ENCODE results near the gene ZSCAN5C. TPM values are rescaled to one million over a fixed set of nuclear protein-coding genes. Genes with fewer than 3 reads are reported as not detected.
"Not testable (repeated sequence)": the region's sequence is repeated elsewhere in the genome, so short reads cannot be mapped to it uniquely, and the experiment has no call there.

ZSCAN5C gene
- total and polyA plus RNA-seq, 4 donors: not detected

DNA sequence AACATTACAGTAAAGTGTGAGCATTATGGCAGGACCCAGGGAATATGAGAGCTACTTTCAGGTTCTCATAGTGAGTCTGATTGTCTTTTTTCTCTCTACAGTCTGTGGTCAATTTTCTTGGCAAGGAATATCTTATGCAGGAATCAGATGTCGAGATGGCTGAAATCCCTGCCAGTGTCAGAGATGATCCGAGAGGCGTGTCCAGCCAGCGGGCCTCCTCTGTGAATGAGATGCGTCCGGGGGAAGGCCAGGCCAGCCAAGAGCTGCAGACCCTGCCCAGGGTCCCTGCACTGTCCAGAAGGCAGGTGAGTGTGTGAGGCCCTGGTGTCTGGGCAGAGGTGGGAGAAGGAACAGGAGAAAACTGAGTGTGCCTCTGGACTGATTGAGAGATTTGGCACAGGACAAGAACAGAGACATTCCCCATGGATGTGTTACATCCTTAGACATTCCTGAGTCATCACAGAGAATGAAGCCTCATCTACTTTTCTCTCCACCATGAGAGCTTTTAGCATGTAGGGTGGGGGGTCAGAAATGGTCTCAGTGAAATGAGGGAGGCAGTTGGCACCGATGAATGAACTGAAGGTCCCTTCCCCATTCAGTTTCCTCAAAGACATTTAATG lies 43.2 kb downstream of the ZSCAN5C start:
- no peaks in the 10 kb centered on the region for H3K4me1 ChIP-seq (ENCODE audit: control insufficient read depth in 1 of 2, insufficient read depth in 2 of 2, low read length in 2 of 2)
- H3K9me3 ChIP-seq (ENCODE audit: control insufficient read depth, low read length): no peaks in the 10 kb centered on the region
- DNase-seq: no peak
- intact Hi-C loops (cut with DNase I): no loop called here
- ATAC-seq (ENCODE audit: low FRiP score): no peak
- WGBS, 2 donors: 88 to 91% methylated on average over 7 of the region's 7 CpGs
- no peak overlapping the region for H3K4me3 ChIP-seq (ENCODE audit: low read length in 2 of 2)
- no peak overlapping the region for H3K27ac ChIP-seq (ENCODE audit: low read depth in 1 of 2, low read length in 2 of 2)
- no peaks in the 10 kb centered on the region for H3K36me3 ChIP-seq (ENCODE audit: control insufficient read depth in 1 of 2, insufficient read depth in 2 of 2, low read length in 1 of 2)
- H3K27me3 ChIP-seq (ENCODE audit: control insufficient read depth in 1 of 2, insufficient read depth in 2 of 2, low read length in 1 of 2): no peaks in the 10 kb centered on the region

- WGBS, 2 donors: 54 to 72% methylated on average over 3 to 4 of the region's 4 CpGs
- H3K27ac ChIP-seq (ENCODE audit: low read depth in 1 of 2, low read length in 2 of 2); H3K4me3 ChIP-seq (ENCODE audit: low read length in 2 of 2); H3K4me1 ChIP-seq (ENCODE audit: control insufficient read depth in 1 of 2, insufficient read depth in 2 of 2, low read length in 2 of 2); intact Hi-C loops (cut with DNase I); H3K36me3 ChIP-seq (ENCODE audit: control insufficient read depth in 1 of 2, insufficient read depth in 2 of 2, low read length in 1 of 2); ATAC-seq (ENCODE audit: low FRiP score); DNase-seq; H3K9me3 ChIP-seq (ENCODE audit: control insufficient read depth, low read length); H3K27me3 ChIP-seq (ENCODE audit: control insufficient read depth in 1 of 2, insufficient read depth in 2 of 2, low read length in 1 of 2): not testable (repeated sequence)
Observed at GRCh38 chr19:56245764-56246163, 43.7 kb downstream of the ZSCAN5C start.

DNA sequence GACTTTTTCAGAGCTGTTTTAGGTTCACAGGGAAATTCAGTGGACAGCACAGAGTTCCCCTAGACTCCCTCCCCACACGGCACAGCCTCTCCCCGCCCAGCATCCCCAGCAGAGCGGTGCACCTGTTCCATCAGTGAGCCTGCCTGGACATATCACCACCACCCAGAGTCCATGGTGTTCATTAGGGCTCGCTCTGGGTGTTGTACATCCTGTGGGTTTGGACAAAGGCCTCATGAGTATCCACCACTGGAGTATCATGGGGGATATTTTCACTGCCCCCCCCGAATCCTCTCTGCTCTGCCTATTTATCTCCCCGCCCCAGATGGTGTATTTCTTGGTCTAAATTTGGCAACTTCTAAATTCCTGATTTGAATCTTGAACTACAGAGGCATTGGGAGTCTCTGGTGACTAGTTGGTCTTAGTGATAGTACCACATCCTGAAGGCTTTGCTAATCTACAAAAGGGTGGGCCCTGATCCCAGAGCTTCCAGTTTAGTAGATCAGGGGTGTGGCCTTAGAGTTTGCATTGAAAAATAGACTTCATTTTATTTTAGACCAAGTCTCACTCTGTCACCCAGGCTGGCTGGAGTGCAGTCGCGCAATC lies 46.8 kb downstream of the ZSCAN5C start:
- H3K27me3 ChIP-seq (ENCODE audit: control insufficient read depth in 1 of 2, insufficient read depth in 2 of 2, low read length in 1 of 2); H3K27ac ChIP-seq (ENCODE audit: low read depth in 1 of 2, low read length in 2 of 2); ATAC-seq (ENCODE audit: low FRiP score); H3K36me3 ChIP-seq (ENCODE audit: control insufficient read depth in 1 of 2, insufficient read depth in 2 of 2, low read length in 1 of 2); intact Hi-C loops (cut with DNase I); H3K9me3 ChIP-seq (ENCODE audit: control insufficient read depth, low read length); H3K4me1 ChIP-seq (ENCODE audit: control insufficient read depth in 1 of 2, insufficient read depth in 2 of 2, low read length in 2 of 2); H3K4me3 ChIP-seq (ENCODE audit: low read length in 2 of 2); DNase-seq: not testable (repeated sequence)
- WGBS, 2 donors: 92% methylated on average over 8 of the region's 8 CpGs

GRCh38 chr19:56252699-56253422 lies 50.8 kb downstream of the ZSCAN5C start:
- ATAC-seq (ENCODE audit: low FRiP score): peak; percentile 67
- DNase-seq: peak; percentile 80 to 88
- WGBS, 2 donors: 25 to 26% methylated on average over 10 of the region's 10 CpGs
- Histone ChIP-seq H3K4me1 (ENCODE audit: control insufficient read depth in 1 of 2, insufficient read depth in 2 of 2, low read length in 2 of 2) (no peaks in the 10 kb centered on the region), H3K27ac (ENCODE audit: low read depth in 1 of 2, low read length in 2 of 2) (no peak overlapping the region), H3K27me3 (ENCODE audit: control insufficient read depth in 1 of 2, insufficient read depth in 2 of 2, low read length in 1 of 2) (no peaks in the 10 kb centered on the region), H3K4me3 (ENCODE audit: low read length in 2 of 2) (no peak overlapping the region), H3K36me3 (ENCODE audit: control insufficient read depth in 1 of 2, insufficient read depth in 2 of 2, low read length in 1 of 2) (no peaks in the 10 kb centered on the region), H3K9me3 (ENCODE audit: control insufficient read depth, low read length) (peaks cover 1% of the 10 kb centered on the region)
- intact Hi-C loops (cut with DNase I): no loop called here

GRCh38 chr19:56253737-56254136 lies 51.7 kb downstream of the ZSCAN5C start:
- DNase-seq (no peak), ATAC-seq (ENCODE audit: low FRiP score) (no peak)
- no peaks in the 10 kb centered on the region for H3K27me3 ChIP-seq (ENCODE audit: control insufficient read depth in 1 of 2, insufficient read depth in 2 of 2, low read length in 1 of 2)
- 58 to 60% methylated on average over 5 of the region's 5 CpGs for WGBS, 2 donors
- no peaks in the 10 kb centered on the region for H3K4me1 ChIP-seq (ENCODE audit: control insufficient read depth in 1 of 2, insufficient read depth in 2 of 2, low read length in 2 of 2)
- intact Hi-C loops (cut with DNase I): no loop called here
- no peak overlapping the region for H3K27ac ChIP-seq (ENCODE audit: low read depth in 1 of 2, low read length in 2 of 2)
- H3K4me3 ChIP-seq (ENCODE audit: low read length in 2 of 2): no peak overlapping the region
- no peaks in the 10 kb centered on the region for H3K36me3 ChIP-seq (ENCODE audit: control insufficient read depth in 1 of 2, insufficient read depth in 2 of 2, low read length in 1 of 2)
- H3K9me3 ChIP-seq (ENCODE audit: control insufficient read depth, low read length): peaks cover 1% of the 10 kb centered on the region

- Histone ChIP-seq H3K4me3 (ENCODE audit: low read length in 2 of 2) (no peak overlapping the region), H3K27me3 (ENCODE audit: control insufficient read depth in 1 of 2, insufficient read depth in 2 of 2, low read length in 1 of 2) (no peaks in the 10 kb centered on the region), H3K9me3 (ENCODE audit: control insufficient read depth, low read length) (no peaks in the 10 kb centered on the region), H3K4me1 (ENCODE audit: control insufficient read depth in 1 of 2, insufficient read depth in 2 of 2, low read length in 2 of 2) (no peaks in the 10 kb centered on the region), H3K36me3 (ENCODE audit: control insufficient read depth in 1 of 2, insufficient read depth in 2 of 2, low read length in 1 of 2) (no peaks in the 10 kb centered on the region), H3K27ac (ENCODE audit: low read depth in 1 of 2, low read length in 2 of 2) (no peak overlapping the region)
- DNase-seq (no peak), ATAC-seq (ENCODE audit: low FRiP score) (no peak)
- intact Hi-C loops (cut with DNase I): no loop called here
- 91% methylated on average over 12 of the region's 12 CpGs for WGBS, 2 donors
Observed at GRCh38 chr19:56258272-56258671, 56.2 kb downstream of the ZSCAN5C start.

Other genes with a start within 250 kb of the ZSCAN5C start
- gene NLRP5, start 215.5 kb upstream of the ZSCAN5C start, total RNA-seq: not detected
- gene NLRP5, start 215.5 kb upstream of the ZSCAN5C start, polyA plus RNA-seq: not detected
- gene ZNF787, start 81.0 kb upstream of the ZSCAN5C start, total RNA-seq: 10 to 100 TPM; 23.9 to 25.5 TPM
- 10 to 100 TPM in 1 of 2 donors, 1 to 10 TPM in 1; 6.6 to 12.1 TPM for gene ZNF787, start 81.0 kb upstream of the ZSCAN5C start, polyA plus RNA-seq
- gene ZNF444, start 61.0 kb upstream of the ZSCAN5C start, total RNA-seq: 10 to 100 TPM; 23.0 to 26.1 TPM
- 10 to 100 TPM; 10.3 to 48.3 TPM for gene ZNF444, start 61.0 kb upstream of the ZSCAN5C start, polyA plus RNA-seq
- not detected for gene GALP, start 26.3 kb upstream of the ZSCAN5C start, total RNA-seq
- not detected for gene GALP, start 26.3 kb upstream of the ZSCAN5C start, polyA plus RNA-seq
- not detected for gene ZSCAN5B, start 4.5 kb upstream of the ZSCAN5C start, total RNA-seq
- not detected for gene ZSCAN5B, start 4.5 kb upstream of the ZSCAN5C start, polyA plus RNA-seq
- not detected for gene EDDM13, start 70.5 kb downstream of the ZSCAN5C start, total RNA-seq
- not detected for gene EDDM13, start 70.5 kb downstream of the ZSCAN5C start, polyA plus RNA-seq
- gene ZSCAN5A, start 112.6 kb downstream of the ZSCAN5C start, total RNA-seq: 10 to 100 TPM; 10.2 to 13.8 TPM
- gene ZSCAN5A, start 112.6 kb downstream of the ZSCAN5C start, polyA plus RNA-seq: 1 to 10 TPM; 1.7 to 7.8 TPM
- gene ZNF582, start 191.3 kb downstream of the ZSCAN5C start, total RNA-seq: 1 to 10 TPM; 4.0 TPM
- 1 to 10 TPM; 4.8 to 6.3 TPM for gene ZNF582, start 191.3 kb downstream of the ZSCAN5C start, polyA plus RNA-seq
- gene ZNF583, start 202.1 kb downstream of the ZSCAN5C start, total RNA-seq: 1 to 10 TPM; 6.2 to 9.4 TPM
- gene ZNF583, start 202.1 kb downstream of the ZSCAN5C start, polyA plus RNA-seq: 1 to 10 TPM; 3.1 TPM